ENCODE measurements around the gene USHBP1. TPM values are rescaled to one million over a fixed set of nuclear protein-coding genes. Genes with fewer than 3 reads are reported as not detected.

Gene USHBP1
- total and polyA plus RNA-seq, 10 of the 15 experiments (the other 5 are each of a cell fraction or from before 2014, with no cell fraction given), result 0.05 to 0.96 (median 0.22) TPM; not detected in 2

DNA sequence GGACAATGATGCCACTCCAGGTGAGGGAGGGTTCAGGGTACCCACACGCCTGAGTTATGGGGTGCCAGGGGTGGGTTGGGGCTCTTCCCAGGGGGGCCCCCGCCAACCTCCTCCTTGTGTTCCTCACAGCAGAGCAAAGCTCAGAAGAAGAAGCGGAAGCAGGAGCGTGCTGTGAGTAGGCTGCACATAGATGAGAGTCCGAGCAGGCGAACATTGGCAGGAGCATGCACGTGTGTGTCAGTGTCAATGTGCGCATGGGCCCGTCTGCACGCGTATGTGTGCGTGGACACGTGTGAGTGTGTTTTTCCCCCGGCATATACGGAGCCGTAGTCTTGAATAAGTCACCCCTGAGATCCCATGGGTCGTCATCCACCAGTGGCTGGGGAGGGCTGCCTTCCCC lies 61.8 kb downstream of the USHBP1 start:
- Histone ChIP-seq H3K4me2 (ENCODE audit: control insufficient read depth, insufficient read depth) (no peak overlapping the region), H3K27ac (ENCODE audit: control insufficient read depth, insufficient read depth) (no peak overlapping the region), H3K36me3 (ENCODE audit: control insufficient read depth in 2 of 2, insufficient read depth in 2 of 2, low read length in 1 of 2) (peaks cover 20 to 45% of the 10 kb centered on the region in 2 experiments), H3K27me3 (replicated peaks in 1 of 2; ENCODE audit: control insufficient read depth in 2 of 2, insufficient read depth in 2 of 2, low read length in 1 of 2) (no peaks in the 10 kb centered on the region), H2AFZ (ENCODE audit: control insufficient read depth, low read depth, low read length) (no peak overlapping the region), H3K9me3 (replicated peaks; ENCODE audit: control insufficient read depth, insufficient read depth, low read length) (no peaks in the 10 kb centered on the region), H3K9ac (ENCODE audit: control insufficient read depth, insufficient read depth, low read length) (no peak overlapping the region), H3K4me1 (ENCODE audit: control insufficient read depth, insufficient read depth, low read length) (no peaks in the 10 kb centered on the region), H3K4me3 (no peak overlapping the region), H3K79me2 (ENCODE audit: control insufficient read depth, insufficient read depth, low read length) (no peaks in the 10 kb centered on the region), H4K20me1 (ENCODE audit: control insufficient read depth, insufficient read depth) (no peaks in the 10 kb centered on the region)
- TF ChIP-seq, protein P1, sequence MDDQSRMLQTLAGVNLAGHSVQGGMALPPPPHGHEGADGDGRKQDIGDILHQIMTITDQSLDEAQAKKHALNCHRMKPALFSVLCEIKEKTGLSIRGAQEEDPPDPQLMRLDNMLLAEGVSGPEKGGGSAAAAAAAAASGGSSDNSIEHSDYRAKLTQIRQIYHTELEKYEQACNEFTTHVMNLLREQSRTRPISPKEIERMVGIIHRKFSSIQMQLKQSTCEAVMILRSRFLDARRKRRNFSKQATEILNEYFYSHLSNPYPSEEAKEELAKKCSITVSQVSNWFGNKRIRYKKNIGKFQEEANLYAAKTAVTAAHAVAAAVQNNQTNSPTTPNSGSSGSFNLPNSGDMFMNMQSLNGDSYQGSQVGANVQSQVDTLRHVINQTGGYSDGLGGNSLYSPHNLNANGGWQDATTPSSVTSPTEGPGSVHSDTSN (IDR thresholded peaks at IDR 0.05; ENCODE audit: insufficient replicate concordance, low read depth, low read length), result no peak
- TF ChIP-seq POLR2A (IDR thresholded peaks at IDR 0.05; ENCODE audit: low read depth, low read length), result peak; percentile 39; the same call in 1 of the 2 replicates
- DNase-seq (ENCODE audit: low read depth, low spot score), result no peak
- intact Hi-C loops (cut with micrococcal nuclease; ENCODE audit: unreplicated experiment) (no loop called here), in situ Hi-C loops (cut with MboI) (no loop called here)
- ChIA-PET RAD21 (ENCODE audit: unreplicated experiment) (no interaction called here), SMC1A (ENCODE audit: uncharacterized antibody, unreplicated experiment) (no interaction called here), CTCF (no interaction called here), POLR2A (no interaction called here)
- FAIRE-seq, result no peak
- WGBS (ENCODE audit: insufficient coverage, insufficient replicate concordance, low lambda C conversion rate, missing lambda C conversion rate), result 95% methylated on average over 16 of the region's 17 CpGs
- no TSS peak for BruUV-seq (replicated peaks)
- ATAC-seq, result no peak

DNA sequence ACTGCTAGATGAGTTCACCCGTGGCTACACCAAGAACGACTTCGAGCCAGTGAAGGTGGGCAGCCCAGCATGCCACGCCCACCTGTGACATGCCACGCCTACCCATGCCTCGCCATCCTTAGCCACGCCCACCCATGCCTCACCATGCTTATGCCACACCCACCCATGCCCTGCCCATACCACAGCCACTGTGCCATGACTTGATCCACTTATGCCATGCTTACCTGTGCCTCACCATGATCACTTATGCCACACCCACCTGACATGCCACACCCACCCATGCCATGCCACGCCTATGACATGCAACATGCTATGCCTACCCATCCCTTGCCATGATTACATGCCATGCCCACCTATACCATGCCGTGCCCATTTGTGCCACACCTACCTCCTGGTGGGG lies 62.3 kb downstream of the USHBP1 start:
- POLR2A ChIA-PET, result no interaction called here
- no peak overlapping the region for H2AFZ ChIP-seq (ENCODE audit: control insufficient read depth, low read depth, low read length)
- intact Hi-C loops (cut with micrococcal nuclease; ENCODE audit: unreplicated experiment) (no loop called here), in situ Hi-C loops (cut with MboI) (no loop called here)
- H3K27ac ChIP-seq (ENCODE audit: control insufficient read depth, insufficient read depth), result no peak overlapping the region
- no TSS peak for BruUV-seq (replicated peaks)
- peaks cover 24 to 48% of the 10 kb centered on the region in 2 experiments for H3K36me3 ChIP-seq (ENCODE audit: control insufficient read depth in 2 of 2, insufficient read depth in 2 of 2, low read length in 1 of 2)
- no peak overlapping the region for H3K4me2 ChIP-seq (ENCODE audit: control insufficient read depth, insufficient read depth)
- H3K27me3 ChIP-seq (replicated peaks in 1 of 2; ENCODE audit: control insufficient read depth in 2 of 2, insufficient read depth in 2 of 2, low read length in 1 of 2), result no peaks in the 10 kb centered on the region
- RAD21 ChIA-PET (ENCODE audit: unreplicated experiment), result no interaction called here
- SMC1A ChIA-PET (ENCODE audit: uncharacterized antibody, unreplicated experiment), result no interaction called here
- H3K4me3 ChIP-seq, result no peak overlapping the region
- H4K20me1 ChIP-seq (ENCODE audit: control insufficient read depth, insufficient read depth), result no peaks in the 10 kb centered on the region
- CTCF ChIA-PET, result no interaction called here
- ATAC-seq (peak; percentile 58), FAIRE-seq (no peak), DNase-seq (ENCODE audit: low read depth, low spot score) (no peak)
- H3K9me3 ChIP-seq (replicated peaks; ENCODE audit: control insufficient read depth, insufficient read depth, low read length), result no peaks in the 10 kb centered on the region
- H3K79me2 ChIP-seq (ENCODE audit: control insufficient read depth, insufficient read depth, low read length), result no peaks in the 10 kb centered on the region
- H3K4me1 ChIP-seq (ENCODE audit: control insufficient read depth, insufficient read depth, low read length), result no peaks in the 10 kb centered on the region
- no peak overlapping the region for H3K9ac ChIP-seq (ENCODE audit: control insufficient read depth, insufficient read depth, low read length)
- 80% methylated on average over 9 of the region's 9 CpGs for WGBS (ENCODE audit: insufficient coverage, insufficient replicate concordance, low lambda C conversion rate, missing lambda C conversion rate)
- TF ChIP-seq HDAC6 (IDR thresholded peaks at IDR 0.05; ENCODE audit: unreplicated experiment), result no peak
- TF ChIP-seq, protein P1 (IDR thresholded peaks at IDR 0.05; ENCODE audit: insufficient replicate concordance, low read depth, low read length), result no peak
- no peak for TF ChIP-seq DPF2 (IDR thresholded peaks at IDR 0.05)
- no peak for TF ChIP-seq MTA3 (IDR thresholded peaks at IDR 0.05; ENCODE audit: borderline replicate concordance, low read length)
- TF ChIP-seq POLR2A (IDR thresholded peaks at IDR 0.05; ENCODE audit: low read depth, low read length), result peak; percentile 55
- TF ChIP-seq IRF4 (IDR thresholded peaks at IDR 0.05; ENCODE audit: low read depth, low read length), result no peak
- no peak for TF ChIP-seq SREBF2 (IDR thresholded peaks at IDR 0.05; ENCODE audit: low read length)
- TF ChIP-seq MXI1 (IDR thresholded peaks at IDR 0.05; ENCODE audit: low read depth, low read length), result no peak
- no peak for TF ChIP-seq STAT3 (IDR thresholded peaks at IDR 0.05; ENCODE audit: low read depth, low read length)
- TF ChIP-seq YY1 (IDR thresholded peaks at IDR 0.05; ENCODE audit: low read depth, low read length), result no peak
- TF ChIP-seq KLF5 (IDR thresholded peaks at IDR 0.05; ENCODE audit: partially characterized antibody), result no peak
- no peak for TF ChIP-seq MTA2 (IDR thresholded peaks at IDR 0.05; ENCODE audit: low read depth)
- no peak for TF ChIP-seq TCF12 (IDR thresholded peaks at IDR 0.05; ENCODE audit: low read depth, low read length)
- TF ChIP-seq, protein P2, sequence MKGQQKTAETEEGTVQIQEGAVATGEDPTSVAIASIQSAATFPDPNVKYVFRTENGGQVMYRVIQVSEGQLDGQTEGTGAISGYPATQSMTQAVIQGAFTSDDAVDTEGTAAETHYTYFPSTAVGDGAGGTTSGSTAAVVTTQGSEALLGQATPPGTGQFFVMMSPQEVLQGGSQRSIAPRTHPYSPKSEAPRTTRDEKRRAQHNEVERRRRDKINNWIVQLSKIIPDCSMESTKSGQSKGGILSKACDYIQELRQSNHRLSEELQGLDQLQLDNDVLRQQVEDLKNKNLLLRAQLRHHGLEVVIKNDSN (IDR thresholded peaks at IDR 0.05; ENCODE audit: borderline replicate concordance, extremely low read length, insufficient read depth, low read depth, low read length), result no peak
- peak; percentile 86 for TF ChIP-seq HDGF (IDR thresholded peaks at IDR 0.05)
- 0 out of 2 replicates have a peak, but pooled peaks have one; percentile 43 for TF ChIP-seq LARP7 (IDR thresholded peaks at IDR 0.05)
- TF ChIP-seq RAD21 (IDR thresholded peaks at IDR 0.05; ENCODE audit: insufficient read depth, low read depth, low read length), result no peak

Data from GM12878 (cell line).